Measurements from ENCODE around the gene MCEMP1.

Gene MCEMP1

GRCh38 chr19:7676854-7677253 lies at the start of gene MCEMP1:
TSS of gene MCEMP1 (plus strand) at chr19:7677090. CDS start at chr19:7677121, 31 bp downstream.
- FAIRE-seq, result no peak

- no peak for FAIRE-seq
Measured at GRCh38 chr19:7627166-7627565, 49.7 kb upstream of the MCEMP1 start.

GRCh38 chr19:7628589-7629311 lies 48.1 kb upstream of the MCEMP1 start:
- no peak for FAIRE-seq

GRCh38 chr19:7629347-7630054 lies 47.4 kb upstream of the MCEMP1 start, which contains the start of the genes PET100 and XAB2:
TSS of gene PET100 (plus strand) at chr19:7629793. CDS start at chr19:7629834, 41 bp downstream.
TSS of gene XAB2 (minus strand) at chr19:7629545. CDS start at chr19:7629527, 18 bp downstream.
- peak; percentile 99 for FAIRE-seq

GRCh38 chr19:7631577-7631976 lies 45.3 kb upstream of the MCEMP1 start:
- no peak for FAIRE-seq

- FAIRE-seq, result no peak
Measured at GRCh38 chr19:7632340-7633203, 44.3 kb upstream of the MCEMP1 start.

GRCh38 chr19:7633698-7634097 lies 43.2 kb upstream of the MCEMP1 start, which contains the start of gene PCP2:
TSS of gene PCP2 (minus strand) at chr19:7633719. CDS start at chr19:7633457, 262 bp downstream.
- no peak for FAIRE-seq

GRCh38 chr19:7635670-7636069 lies 41.2 kb upstream of the MCEMP1 start:
- FAIRE-seq, result no peak

GRCh38 chr19:7636317-7636690 lies 40.6 kb upstream of the MCEMP1 start:
- FAIRE-seq, result no peak

GRCh38 chr19:7636691-7637373 lies 40.1 kb upstream of the MCEMP1 start, which contains the start of gene STXBP2:
TSS of gene STXBP2 (plus strand) at chr19:7637110. CDS start at chr19:7637150, 40 bp downstream.
- FAIRE-seq, result no peak

GRCh38 chr19:7637374-7638256 lies 39.3 kb upstream of the MCEMP1 start:
- FAIRE-seq, result no peak

GRCh38 chr19:7638802-7639465 lies 38.0 kb upstream of the MCEMP1 start:
- FAIRE-seq, result no peak

- no peak for FAIRE-seq
Measured at GRCh38 chr19:7639863-7640348, 37.0 kb upstream of the MCEMP1 start.

GRCh38 chr19:7640803-7641202 lies 36.1 kb upstream of the MCEMP1 start:
- FAIRE-seq, result no peak

GRCh38 chr19:7641290-7642276 lies 35.3 kb upstream of the MCEMP1 start:
- FAIRE-seq, result no peak

GRCh38 chr19:7642295-7643030 lies 34.4 kb upstream of the MCEMP1 start:
- FAIRE-seq, result no peak

- FAIRE-seq, result no peak
Measured at GRCh38 chr19:7643031-7643415, 33.9 kb upstream of the MCEMP1 start.

Measured in G401.6 (cell line).